ENCODE data around the gene ZNF143. TPM values are rescaled to one million over a fixed set of nuclear protein-coding genes. Genes with fewer than 3 reads are reported as not detected.
A peak's percentile ranks its signal among the peaks of the same experiment; 100 is the strongest.

Gene ZNF143
- total and polyA plus RNA-seq, 2 of the 13 experiments (the other 11 are each of a cell fraction or from before 2014, with no cell fraction given), result 22.4 to 35.6 TPM

GRCh38 chr11:9573052-9573774, 112.4 kb downstream of the ZNF143 start, which contains the start of gene WEE1 (continued):
- TF ChIP-seq ZNF318 (CRISPR knock-in tag; IDR thresholded peaks at IDR 0.05) (peak; percentile 44; the same call in 1 of the 2 replicates), REST (IDR thresholded peaks at IDR 0.05; ENCODE audit: borderline replicate concordance in 1 of 2, low read depth in 1 of 2, low read length in 2 of 2) (peak in 1 of 2 experiments; percentile 31; a peak in 2 of 4 replicates), ZBTB8A (CRISPR knock-in tag; IDR thresholded peaks at IDR 0.05; ENCODE audit: borderline replicate concordance, low read depth) (peak; percentile 51; the same call in 1 of the 2 replicates), ZNF878 (CRISPR knock-in tag; IDR thresholded peaks at IDR 0.05) (peak; percentile 98), ARHGAP35 (CRISPR knock-in tag; IDR thresholded peaks at IDR 0.05; ENCODE audit: borderline replicate concordance) (peak; percentile 70), ZNF180 (CRISPR knock-in tag; IDR thresholded peaks at IDR 0.05; ENCODE audit: borderline replicate concordance, low read depth) (no peak), ZNF83 (CRISPR knock-in tag; IDR thresholded peaks at IDR 0.05; ENCODE audit: borderline replicate concordance) (no peak), ZNF253 (CRISPR knock-in tag; IDR thresholded peaks at IDR 0.05; ENCODE audit: borderline replicate concordance) (peak; percentile 41), ETV5 (CRISPR knock-in tag; IDR thresholded peaks at IDR 0.05; ENCODE audit: borderline replicate concordance) (peak; percentile 86), ONECUT2 (CRISPR knock-in tag; IDR thresholded peaks at IDR 0.05) (peak; percentile 47; the same call in 1 of the 2 replicates)
- TF ChIP-seq, protein P1, sequence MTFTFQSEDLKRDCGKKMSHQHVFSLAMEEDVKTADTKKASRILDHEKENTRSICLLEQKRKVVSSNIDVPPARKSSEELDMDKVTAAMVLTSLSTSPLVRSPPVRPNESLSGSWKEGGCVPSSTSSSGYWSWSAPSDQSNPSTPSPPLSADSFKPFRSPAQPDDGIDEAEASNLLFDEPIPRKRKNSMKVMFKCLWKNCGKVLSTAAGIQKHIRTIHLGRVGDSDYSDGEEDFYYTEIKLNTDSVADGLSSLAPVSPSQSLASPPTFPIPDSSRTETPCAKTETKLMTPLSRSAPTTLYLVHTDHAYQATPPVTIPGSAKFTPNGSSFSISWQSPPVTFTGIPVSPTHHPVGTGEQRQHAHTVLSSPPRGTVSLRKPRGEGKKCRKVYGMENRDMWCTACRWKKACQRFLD (CRISPR knock-in tag; IDR thresholded peaks at IDR 0.05; ENCODE audit: borderline replicate concordance), result peak; percentile 59; the same call in 1 of the 2 replicates
- TF ChIP-seq, protein P2, sequence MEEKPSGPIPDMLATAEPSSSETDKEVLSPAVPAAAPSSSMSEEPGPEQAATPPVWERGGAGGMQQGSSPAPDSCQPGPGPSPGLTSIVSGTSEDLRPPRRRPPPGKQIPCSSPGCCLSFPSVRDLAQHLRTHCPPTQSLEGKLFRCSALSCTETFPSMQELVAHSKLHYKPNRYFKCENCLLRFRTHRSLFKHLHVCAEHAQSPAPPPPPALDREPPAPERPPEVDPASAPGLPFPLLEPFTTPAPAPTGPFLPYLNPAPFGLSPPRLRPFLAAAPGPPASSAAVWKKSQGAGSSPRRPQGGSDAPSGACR (CRISPR knock-in tag; IDR thresholded peaks at IDR 0.05), result peak; percentile 61; the same call in 1 of the 2 replicates
